ENCODE results near the gene SNRPA1.

The SNRPA1 gene

DNA sequence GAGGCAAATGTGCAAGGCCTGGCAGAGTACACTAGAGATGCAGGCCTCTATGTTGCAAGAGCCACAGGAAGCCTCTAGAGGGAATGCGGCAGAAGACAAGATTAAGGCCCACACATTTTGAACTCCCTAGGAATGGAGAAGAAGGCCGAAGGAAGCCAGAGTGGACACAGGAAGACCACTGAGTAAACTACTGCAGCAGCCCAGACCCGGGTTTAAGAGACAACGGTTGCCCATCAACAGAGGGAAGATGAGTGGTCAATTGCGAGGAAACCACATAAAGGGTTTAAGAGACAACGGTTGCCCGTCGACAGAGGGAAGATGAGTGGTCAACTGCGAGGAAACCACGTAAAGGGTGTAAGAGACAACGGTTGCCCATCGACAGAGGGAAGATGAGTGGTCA is 57.8 kb downstream of the SNRPA1 start:
- Histone ChIP-seq H3K27ac (no peak overlapping the region), H3K4me3 (IDR thresholded peaks at IDR 0.05; ENCODE audit: insufficient read depth, low read depth, low read length) (no peak overlapping the region), H3K4me1 (ENCODE audit: low read depth, poor library complexity, severe bottlenecking) (peaks cover 33% of the 10 kb centered on the region), H3K27me3 (ENCODE audit: insufficient read depth, low read depth) (no peaks in the 10 kb centered on the region), H3K4me2 (no peak overlapping the region), H3K36me3 (ENCODE audit: insufficient read depth) (peaks cover 10% of the 10 kb centered on the region; the same call in 1 of the 2 replicates), H4K20me1 (ENCODE audit: insufficient read depth) (peaks cover 41% of the 10 kb centered on the region), H2AFZ (ENCODE audit: low read depth) (no peak overlapping the region), H3K9ac (no peak overlapping the region), H3K79me2 (ENCODE audit: insufficient read depth, low read depth) (peaks cover 100% of the 10 kb centered on the region)
- TF ChIP-seq CTCF (conservative IDR thresholded peaks at IDR 0.05; ENCODE audit: low read depth, low read length): no peak

DNA sequence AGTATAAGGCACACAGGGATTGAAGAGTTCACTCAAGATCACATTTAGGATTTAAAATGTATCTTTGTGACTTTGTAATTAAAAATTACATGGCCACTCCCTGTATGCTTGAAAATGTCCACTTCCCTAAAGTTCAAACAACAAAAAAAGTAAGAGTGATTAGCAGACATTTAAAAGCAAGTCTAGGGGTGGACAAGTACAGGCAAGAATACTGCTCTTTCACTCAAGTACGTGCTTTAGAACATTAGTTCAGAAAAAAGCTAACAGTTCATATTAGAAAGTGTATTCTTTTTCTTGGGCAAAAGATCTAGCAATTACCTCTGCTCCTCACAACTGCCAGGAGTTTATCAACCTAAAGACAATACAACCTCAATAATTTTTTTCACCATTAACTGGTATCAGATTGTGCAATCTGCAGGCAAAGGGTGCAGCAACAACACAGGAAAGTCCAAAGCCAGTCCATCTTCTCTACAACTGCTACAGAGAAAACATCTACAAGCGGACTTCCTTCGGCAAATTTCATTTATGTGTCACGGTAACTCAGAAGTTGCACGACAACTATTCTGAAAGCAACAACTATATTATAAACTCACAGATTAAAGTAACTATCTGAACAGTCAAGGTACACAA is 61.3 kb downstream of the SNRPA1 start:
- Histone ChIP-seq H3K4me2 (no peak overlapping the region), H2AFZ (ENCODE audit: low read depth) (no peak overlapping the region), H3K36me3 (ENCODE audit: insufficient read depth) (peaks cover 16% of the 10 kb centered on the region; the same call in 1 of the 2 replicates), H3K79me2 (ENCODE audit: insufficient read depth, low read depth) (peaks cover 100% of the 10 kb centered on the region), H3K27me3 (ENCODE audit: insufficient read depth, low read depth) (no peaks in the 10 kb centered on the region), H3K9ac (no peak overlapping the region), H3K27ac (no peak overlapping the region), H3K4me3 (IDR thresholded peaks at IDR 0.05; ENCODE audit: insufficient read depth, low read depth, low read length) (no peak overlapping the region), H3K4me1 (ENCODE audit: low read depth, poor library complexity, severe bottlenecking) (peaks cover 17% of the 10 kb centered on the region), H4K20me1 (ENCODE audit: insufficient read depth) (peaks cover 22% of the 10 kb centered on the region)
- TF ChIP-seq CTCF (conservative IDR thresholded peaks at IDR 0.05; ENCODE audit: low read depth, low read length): no peak

GRCh38 chr15:101232677-101233076 is 62.4 kb downstream of the SNRPA1 start:
- Histone ChIP-seq H3K27ac (no peak overlapping the region), H3K9ac (no peak overlapping the region)

More at GRCh38 chr15:101232677-101233076, 62.4 kb downstream of the SNRPA1 start:
- no peaks in the 10 kb centered on the region for H3K27me3 ChIP-seq (ENCODE audit: insufficient read depth, low read depth)
- H4K20me1 ChIP-seq (ENCODE audit: insufficient read depth): peaks cover 28% of the 10 kb centered on the region
- peaks cover 100% of the 10 kb centered on the region for H3K79me2 ChIP-seq (ENCODE audit: insufficient read depth, low read depth)
- no peak overlapping the region for H3K4me2 ChIP-seq
- no peak for TF ChIP-seq CTCF (conservative IDR thresholded peaks at IDR 0.05; ENCODE audit: low read depth, low read length)
- H2AFZ ChIP-seq (ENCODE audit: low read depth): no peak overlapping the region
- peaks cover 16% of the 10 kb centered on the region; the same call in 1 of the 2 replicates for H3K36me3 ChIP-seq (ENCODE audit: insufficient read depth)
- peaks cover 25% of the 10 kb centered on the region for H3K4me1 ChIP-seq (ENCODE audit: low read depth, poor library complexity, severe bottlenecking)
- H3K4me3 ChIP-seq (IDR thresholded peaks at IDR 0.05; ENCODE audit: insufficient read depth, low read depth, low read length): no peak overlapping the region
